ENCODE data around the gene ZAR1. TPM values are rescaled to one million over a fixed set of nuclear protein-coding genes. Genes with fewer than 3 reads are reported as not detected.
A peak's percentile ranks its signal among the peaks of the same experiment; 100 is the strongest.

ZAR1 gene
- total and polyA plus RNA-seq, 10 of the 15 experiments (the other 5 are each of a cell fraction or from before 2014, with no cell fraction given): not detected

DNA sequence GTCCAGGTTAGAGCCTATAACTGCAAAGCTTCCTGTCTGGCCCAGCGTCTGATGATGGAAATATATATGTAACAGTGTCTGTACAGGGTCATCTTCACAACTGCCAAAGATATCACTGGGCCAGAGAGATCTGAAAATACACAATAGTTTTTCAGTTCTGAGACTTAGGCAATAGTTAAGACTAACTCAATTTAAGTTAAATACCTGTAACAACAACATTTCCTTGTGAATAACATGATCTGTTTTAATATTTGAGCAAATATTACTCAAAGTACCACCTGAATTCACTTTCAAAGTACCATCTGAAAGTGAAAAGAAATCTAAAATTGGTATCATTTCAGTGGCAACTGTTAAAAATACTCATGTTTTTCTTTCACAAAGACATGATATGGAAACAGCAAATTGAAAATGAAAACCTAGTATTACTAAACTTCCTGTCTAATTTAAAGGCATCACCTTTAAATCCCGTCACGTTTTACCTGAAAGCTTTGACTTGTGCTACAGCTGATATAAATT lies 9.6 kb downstream of the ZAR1 start (continued):
- TF ChIP-seq, protein P1, sequence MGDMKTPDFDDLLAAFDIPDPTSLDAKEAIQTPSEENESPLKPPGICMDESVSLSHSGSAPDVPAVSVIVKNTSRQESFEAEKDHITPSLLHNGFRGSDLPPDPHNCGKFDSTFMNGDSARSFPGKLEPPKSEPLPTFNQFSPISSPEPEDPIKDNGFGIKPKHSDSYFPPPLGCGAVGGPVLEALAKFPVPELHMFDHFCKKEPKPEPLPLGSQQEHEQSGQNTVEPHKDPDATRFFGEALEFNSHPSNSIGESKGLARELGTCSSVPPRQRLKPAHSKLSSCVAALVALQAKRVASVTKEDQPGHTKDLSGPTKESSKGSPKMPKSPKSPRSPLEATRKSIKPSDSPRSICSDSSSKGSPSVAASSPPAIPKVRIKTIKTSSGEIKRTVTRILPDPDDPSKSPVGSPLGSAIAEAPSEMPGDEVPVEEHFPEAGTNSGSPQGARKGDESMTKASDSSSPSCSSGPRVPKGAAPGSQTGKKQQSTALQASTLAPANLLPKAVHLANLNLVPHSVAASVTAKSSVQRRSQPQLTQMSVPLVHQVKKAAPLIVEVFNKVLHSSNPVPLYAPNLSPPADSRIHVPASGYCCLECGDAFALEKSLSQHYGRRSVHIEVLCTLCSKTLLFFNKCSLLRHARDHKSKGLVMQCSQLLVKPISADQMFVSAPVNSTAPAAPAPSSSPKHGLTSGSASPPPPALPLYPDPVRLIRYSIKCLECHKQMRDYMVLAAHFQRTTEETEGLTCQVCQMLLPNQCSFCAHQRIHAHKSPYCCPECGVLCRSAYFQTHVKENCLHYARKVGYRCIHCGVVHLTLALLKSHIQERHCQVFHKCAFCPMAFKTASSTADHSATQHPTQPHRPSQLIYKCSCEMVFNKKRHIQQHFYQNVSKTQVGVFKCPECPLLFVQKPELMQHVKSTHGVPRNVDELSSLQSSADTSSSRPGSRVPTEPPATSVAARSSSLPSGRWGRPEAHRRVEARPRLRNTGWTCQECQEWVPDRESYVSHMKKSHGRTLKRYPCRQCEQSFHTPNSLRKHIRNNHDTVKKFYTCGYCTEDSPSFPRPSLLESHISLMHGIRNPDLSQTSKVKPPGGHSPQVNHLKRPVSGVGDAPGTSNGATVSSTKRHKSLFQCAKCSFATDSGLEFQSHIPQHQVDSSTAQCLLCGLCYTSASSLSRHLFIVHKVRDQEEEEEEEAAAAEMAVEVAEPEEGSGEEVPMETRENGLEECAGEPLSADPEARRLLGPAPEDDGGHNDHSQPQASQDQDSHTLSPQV (IDR thresholded peaks at IDR 0.05): no peak
- TF ChIP-seq CEBPB (IDR thresholded peaks at IDR 0.05; ENCODE audit: borderline replicate concordance in 1 of 2, low read depth in 2 of 2, low read length in 2 of 2) (no peak; a peak in 1 of 4 replicates), MEF2B (IDR thresholded peaks at IDR 0.05; ENCODE audit: partially characterized antibody, poor library complexity, severe bottlenecking) (peak; percentile 94), CBX3 (IDR thresholded peaks at IDR 0.05; ENCODE audit: borderline replicate concordance, low read depth) (no peak), CHD4 (IDR thresholded peaks at IDR 0.05) (no peak), MTA2 (IDR thresholded peaks at IDR 0.05; ENCODE audit: low read depth) (0 out of 2 replicates have a peak, but pooled peaks have one; percentile 11), BHLHE40 (IDR thresholded peaks at IDR 0.05; ENCODE audit: borderline replicate concordance in 1 of 2, low read depth in 2 of 2, low read length in 1 of 2) (peak; percentile 55 to 84; a peak in 3 of 4 replicates), ZNF24 (IDR thresholded peaks at IDR 0.05) (no peak), ZBED1 (IDR thresholded peaks at IDR 0.05; ENCODE audit: borderline replicate concordance) (0 out of 2 replicates have a peak, but pooled peaks have one; percentile 38), FOXM1 (IDR thresholded peaks at IDR 0.05; ENCODE audit: low read depth, low read length) (peak; percentile 82; the same call in 1 of the 2 replicates), JUNB (IDR thresholded peaks at IDR 0.05) (peak; percentile 90), CREM (IDR thresholded peaks at IDR 0.05; ENCODE audit: low read depth) (peak; percentile 63; the same call in 1 of the 2 replicates), CREB1 (IDR thresholded peaks at IDR 0.05; ENCODE audit: low read depth) (0 out of 2 replicates have a peak, but pooled peaks have one; percentile 15), TBL1XR1 (IDR thresholded peaks at IDR 0.05; ENCODE audit: low read depth, low read length) (peak; percentile 93), TCF7 (IDR thresholded peaks at IDR 0.05; ENCODE audit: borderline replicate concordance) (peak; percentile 35; the same call in 1 of the 2 replicates), ZNF217 (IDR thresholded peaks at IDR 0.05) (peak; percentile 60; the same call in 1 of the 2 replicates)
- TF ChIP-seq, protein P2, sequence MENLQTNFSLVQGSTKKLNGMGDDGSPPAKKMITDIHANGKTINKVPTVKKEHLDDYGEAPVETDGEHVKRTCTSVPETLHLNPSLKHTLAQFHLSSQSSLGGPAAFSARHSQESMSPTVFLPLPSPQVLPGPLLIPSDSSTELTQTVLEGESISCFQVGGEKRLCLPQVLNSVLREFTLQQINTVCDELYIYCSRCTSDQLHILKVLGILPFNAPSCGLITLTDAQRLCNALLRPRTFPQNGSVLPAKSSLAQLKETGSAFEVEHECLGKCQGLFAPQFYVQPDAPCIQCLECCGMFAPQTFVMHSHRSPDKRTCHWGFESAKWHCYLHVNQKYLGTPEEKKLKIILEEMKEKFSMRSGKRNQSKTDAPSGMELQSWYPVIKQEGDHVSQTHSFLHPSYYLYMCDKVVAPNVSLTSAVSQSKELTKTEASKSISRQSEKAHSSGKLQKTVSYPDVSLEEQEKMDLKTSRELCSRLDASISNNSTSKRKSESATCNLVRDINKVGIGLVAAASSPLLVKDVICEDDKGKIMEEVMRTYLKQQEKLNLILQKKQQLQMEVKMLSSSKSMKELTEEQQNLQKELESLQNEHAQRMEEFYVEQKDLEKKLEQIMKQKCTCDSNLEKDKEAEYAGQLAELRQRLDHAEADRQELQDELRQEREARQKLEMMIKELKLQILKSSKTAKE (IDR thresholded peaks at IDR 0.05; ENCODE audit: low read depth, poor library complexity, severe bottlenecking): peak; percentile 73
- TF ChIP-seq, protein P3, sequence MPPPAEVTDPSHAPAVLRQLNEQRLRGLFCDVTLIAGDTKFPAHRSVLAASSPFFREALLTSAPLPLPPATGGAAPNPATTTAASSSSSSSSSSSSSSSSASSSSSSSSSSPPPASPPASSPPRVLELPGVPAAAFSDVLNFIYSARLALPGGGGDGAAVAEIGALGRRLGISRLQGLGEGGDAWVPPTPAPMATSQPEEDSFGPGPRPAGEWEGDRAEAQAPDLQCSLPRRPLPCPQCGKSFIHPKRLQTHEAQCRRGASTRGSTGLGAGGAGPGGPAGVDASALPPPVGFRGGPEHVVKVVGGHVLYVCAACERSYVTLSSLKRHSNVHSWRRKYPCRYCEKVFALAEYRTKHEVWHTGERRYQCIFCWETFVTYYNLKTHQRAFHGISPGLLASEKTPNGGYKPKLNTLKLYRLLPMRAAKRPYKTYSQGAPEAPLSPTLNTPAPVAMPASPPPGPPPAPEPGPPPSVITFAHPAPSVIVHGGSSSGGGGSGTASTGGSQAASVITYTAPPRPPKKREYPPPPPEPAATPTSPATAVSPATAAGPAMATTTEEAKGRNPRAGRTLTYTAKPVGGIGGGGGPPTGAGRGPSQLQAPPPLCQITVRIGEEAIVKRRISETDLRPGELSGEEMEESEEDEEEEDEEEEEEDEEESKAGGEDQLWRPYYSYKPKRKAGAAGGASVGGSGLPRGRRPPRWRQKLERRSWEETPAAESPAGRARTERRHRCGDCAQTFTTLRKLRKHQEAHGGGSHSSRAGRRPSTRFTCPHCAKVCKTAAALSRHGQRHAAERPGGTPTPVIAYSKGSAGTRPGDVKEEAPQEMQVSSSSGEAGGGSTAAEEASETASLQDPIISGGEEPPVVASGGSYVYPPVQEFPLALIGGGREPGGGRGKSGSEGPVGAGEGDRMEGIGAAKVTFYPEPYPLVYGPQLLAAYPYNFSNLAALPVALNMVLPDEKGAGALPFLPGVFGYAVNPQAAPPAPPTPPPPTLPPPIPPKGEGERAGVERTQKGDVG (CRISPR knock-in tag; IDR thresholded peaks at IDR 0.05): no peak
